Stomach (tissue), 4 donors: ENCODE measurements around the gene TEKTIP1.

Source experiments
- CTCF ChIP-seq, 7 experiments: fragments of 450-650 bp in 4 of 7; fragments of 200-600 bp in 3 of 7; sonication (generic) in 3 of 7; IDR thresholded peaks; one replicate each; pipeline ENCODE4 v1.5.1; 2016 to 2019; ENCODE audit warnings: antibody characterized with exemption in 7 of 7, control low read depth in 2 of 7, mild to moderate bottlenecking in 1 of 7
- POLR2A ChIP-seq, 4 donors: fragments of 450-650 bp; IDR thresholded peaks; one replicate each; pipeline ENCODE4 v1.6.1; 2016; ENCODE audit warnings: antibody characterized with exemption in 4 of 4, control low read depth in 2 of 4, mild to moderate bottlenecking in 1 of 4, moderate library complexity in 1 of 4
- POLR2AphosphoS5 ChIP-seq, 3 donors: sonication (generic); formaldehyde crosslinking; IDR thresholded peaks; one replicate each; pipeline ENCODE4 v1.6.1; 2016; ENCODE audit warnings: antibody characterized with exemption in 3 of 3

DNA sequence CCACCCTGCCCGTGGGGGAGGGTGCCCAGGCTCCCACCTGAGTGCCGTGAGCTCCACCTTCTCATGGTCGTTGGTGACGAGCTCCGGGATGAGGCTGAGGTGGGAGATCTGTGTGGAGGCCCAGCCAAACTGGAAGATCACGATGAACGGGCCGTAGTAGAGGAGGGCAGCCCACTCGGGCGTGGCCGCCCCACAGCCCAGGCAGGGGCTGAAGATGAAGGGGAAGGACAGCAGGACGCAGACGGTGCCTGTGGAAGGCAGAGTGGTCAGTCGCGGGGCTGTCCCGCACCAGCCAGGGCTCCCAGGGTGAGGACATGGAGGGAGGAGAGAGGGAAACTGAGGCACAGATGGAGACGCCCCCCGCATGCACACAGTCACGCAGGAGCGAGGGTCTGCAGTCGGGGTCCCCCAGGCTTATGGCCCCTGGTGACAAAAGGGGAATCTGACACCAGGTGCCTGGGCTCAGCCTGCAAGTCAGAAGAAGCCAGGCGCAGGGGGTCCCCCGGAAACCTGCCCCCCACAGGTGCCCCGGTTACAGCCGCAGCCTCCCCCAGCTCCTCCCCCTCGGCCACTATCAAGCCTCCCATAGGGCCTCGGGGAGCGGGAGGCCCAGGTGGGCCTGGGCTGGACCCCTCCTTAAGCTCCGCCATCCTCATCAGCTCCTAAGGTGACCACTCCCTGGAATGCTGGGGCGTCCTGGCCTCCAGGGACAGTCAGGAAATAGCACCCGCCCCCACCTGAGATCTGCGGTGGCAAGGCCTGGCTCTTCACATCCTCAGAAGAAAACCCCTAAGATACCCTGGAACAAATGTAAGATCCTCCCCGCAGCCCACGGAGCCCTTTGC lies 12.2 kb downstream of the TEKTIP1 start:
- TF ChIP-seq POLR2A (IDR thresholded peaks at IDR 0.05) (no peak), CTCF (IDR thresholded peaks at IDR 0.05) (no peak), POLR2AphosphoS5 (IDR thresholded peaks at IDR 0.05) (no peak)
